ENCODE results near the gene ALDH9A1.

DNA sequence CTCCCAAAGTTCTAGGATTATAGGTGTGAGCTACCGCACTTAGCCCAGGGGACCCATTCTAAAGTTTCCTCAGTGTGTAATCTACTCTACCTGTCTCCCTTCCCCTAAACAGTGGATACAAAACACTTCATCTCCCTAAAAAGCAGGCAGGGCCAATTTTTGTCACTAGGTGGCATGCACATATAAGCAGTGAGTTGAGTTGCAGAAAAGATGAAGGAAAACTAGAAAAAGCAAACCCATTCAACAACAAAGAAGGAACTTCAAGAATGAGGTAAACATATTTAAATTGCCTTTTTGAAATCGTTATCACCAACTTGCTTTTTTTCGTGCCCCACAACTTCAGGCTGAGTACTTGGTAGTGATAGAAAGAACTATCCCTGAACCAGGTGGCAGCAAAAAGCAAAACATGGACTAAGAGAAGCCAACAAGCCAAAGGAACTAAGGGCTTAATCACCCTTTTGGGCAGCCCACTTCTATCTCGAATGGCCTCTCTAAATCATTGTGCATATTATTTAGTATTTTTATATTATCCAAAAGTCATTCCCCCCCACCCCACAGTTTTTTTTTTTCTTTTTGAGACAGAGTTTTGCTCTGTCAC is 19.7 kb upstream of the ALDH9A1 start:
- no peak for TF ChIP-seq POLR2AphosphoS5 (IDR thresholded peaks at IDR 0.05; ENCODE audit: borderline replicate concordance, low read depth, low read length)
- TF ChIP-seq EZH2 (IDR thresholded peaks at IDR 0.05), result no peak
- no peak for TF ChIP-seq FOXP2 (optimal IDR thresholded peaks at IDR 0.05; ENCODE audit: control extremely low read depth, extremely low read length, insufficient read depth)
